Measurements from ENCODE around the gene TGFBR2.

Gene TGFBR2

DNA sequence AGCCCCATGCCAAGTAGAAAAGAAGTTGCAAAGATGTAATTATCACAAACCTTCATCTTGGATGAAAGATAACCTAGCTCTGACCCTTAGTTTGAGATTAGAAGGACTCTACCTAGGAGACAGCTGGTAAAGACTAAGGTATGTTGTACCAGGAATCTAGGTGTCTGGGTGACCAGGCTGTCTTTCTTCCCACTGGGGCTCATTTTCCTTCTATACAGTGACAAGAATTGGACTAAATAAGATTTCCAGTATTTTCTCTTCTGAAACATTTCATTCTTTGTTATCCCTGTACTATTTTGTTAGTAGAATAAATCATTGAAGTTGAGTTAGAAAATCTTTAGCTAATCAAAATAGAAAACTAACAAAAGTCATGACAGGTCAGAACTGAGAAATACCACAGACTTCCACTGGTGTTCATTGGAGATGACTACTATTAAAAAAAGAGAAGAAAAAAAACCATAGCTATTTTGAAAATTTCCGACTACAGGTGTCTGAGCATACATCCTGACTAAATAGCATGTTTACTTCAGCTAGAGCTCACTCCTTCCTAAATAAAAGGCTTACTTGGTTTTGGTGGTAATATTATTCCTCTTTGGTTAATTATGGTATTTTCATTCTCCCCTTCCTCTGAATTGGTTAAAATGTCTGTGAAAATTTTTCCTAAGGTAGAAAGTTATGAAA, 10.1 kb downstream of the TGFBR2 start:
- TF ChIP-seq, protein P1, sequence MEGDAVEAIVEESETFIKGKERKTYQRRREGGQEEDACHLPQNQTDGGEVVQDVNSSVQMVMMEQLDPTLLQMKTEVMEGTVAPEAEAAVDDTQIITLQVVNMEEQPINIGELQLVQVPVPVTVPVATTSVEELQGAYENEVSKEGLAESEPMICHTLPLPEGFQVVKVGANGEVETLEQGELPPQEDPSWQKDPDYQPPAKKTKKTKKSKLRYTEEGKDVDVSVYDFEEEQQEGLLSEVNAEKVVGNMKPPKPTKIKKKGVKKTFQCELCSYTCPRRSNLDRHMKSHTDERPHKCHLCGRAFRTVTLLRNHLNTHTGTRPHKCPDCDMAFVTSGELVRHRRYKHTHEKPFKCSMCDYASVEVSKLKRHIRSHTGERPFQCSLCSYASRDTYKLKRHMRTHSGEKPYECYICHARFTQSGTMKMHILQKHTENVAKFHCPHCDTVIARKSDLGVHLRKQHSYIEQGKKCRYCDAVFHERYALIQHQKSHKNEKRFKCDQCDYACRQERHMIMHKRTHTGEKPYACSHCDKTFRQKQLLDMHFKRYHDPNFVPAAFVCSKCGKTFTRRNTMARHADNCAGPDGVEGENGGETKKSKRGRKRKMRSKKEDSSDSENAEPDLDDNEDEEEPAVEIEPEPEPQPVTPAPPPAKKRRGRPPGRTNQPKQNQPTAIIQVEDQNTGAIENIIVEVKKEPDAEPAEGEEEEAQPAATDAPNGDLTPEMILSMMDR (IDR thresholded peaks at IDR 0.05) = no peak
- Histone ChIP-seq H3K36me3 (peaks cover 21% of the 10 kb centered on the region), H3K4me1 (ENCODE audit: control insufficient read depth in 1 of 2, insufficient read depth in 1 of 2, low read depth in 1 of 2, low read length in 1 of 2) (peaks cover 79 to 96% of the 10 kb centered on the region in 2 experiments), H3K4me3 (ENCODE audit: low read depth in 1 of 2, low read length in 1 of 2) (peak overlapping the region in 1 of 2 experiments; percentile 8), H3K27me3 (no peaks in the 10 kb centered on the region), H3K9me3 (no peaks in the 10 kb centered on the region), H3K27ac (peak overlapping the region; percentile 63)

DNA sequence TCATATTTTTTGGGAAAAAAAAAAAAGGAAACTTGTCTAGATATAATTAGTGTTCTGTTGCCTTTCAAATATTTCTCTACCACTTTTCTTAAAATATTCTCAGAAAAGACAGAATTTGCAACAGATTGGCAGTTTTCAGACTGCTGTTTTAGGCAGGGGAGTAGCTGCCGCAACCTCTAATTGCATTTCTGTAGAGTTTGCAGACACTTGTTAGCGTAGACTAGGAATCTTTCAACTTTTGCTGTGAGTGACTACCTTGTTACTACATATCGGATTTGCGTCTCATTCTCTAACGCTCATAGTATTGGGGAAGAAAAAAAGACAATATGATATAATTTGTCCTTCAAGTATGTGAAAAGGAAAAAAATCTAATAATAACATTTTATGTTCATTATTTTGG, 10.7 kb downstream of the TGFBR2 start:
- Histone ChIP-seq H3K27me3 (no peaks in the 10 kb centered on the region), H3K9me3 (no peaks in the 10 kb centered on the region), H3K36me3 (peaks cover 26% of the 10 kb centered on the region), H3K27ac (peak overlapping the region; percentile 63), H3K4me3 (ENCODE audit: low read depth in 1 of 2, low read length in 1 of 2) (no peak overlapping the region), H3K4me1 (ENCODE audit: control insufficient read depth in 1 of 2, insufficient read depth in 1 of 2, low read depth in 1 of 2, low read length in 1 of 2) (peaks cover 74 to 96% of the 10 kb centered on the region in 2 experiments)
- TF ChIP-seq, protein P1 (IDR thresholded peaks at IDR 0.05) = no peak

DNA sequence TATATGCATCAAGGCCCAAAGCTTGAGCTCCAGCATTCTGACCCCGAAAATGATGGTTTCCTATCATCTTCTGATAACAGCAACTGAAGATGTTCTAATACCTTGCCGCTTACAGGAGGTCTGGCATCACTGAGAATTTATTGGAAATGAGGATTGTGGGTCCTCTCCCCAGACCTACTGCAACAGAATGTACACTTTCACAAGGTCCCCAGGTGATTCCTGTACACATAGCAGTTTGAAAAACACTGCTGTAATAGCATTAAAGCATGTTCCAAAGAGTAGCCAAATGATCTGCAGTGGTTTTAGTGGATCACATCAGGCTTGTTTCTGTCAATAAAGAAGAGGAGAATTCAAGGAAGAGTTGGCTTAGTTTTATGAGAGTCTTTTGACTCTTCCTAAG, 11.3 kb downstream of the TGFBR2 start:
- TF ChIP-seq, protein P1 (IDR thresholded peaks at IDR 0.05) = no peak
- peak overlapping the region; percentile 63 for H3K27ac ChIP-seq
- H3K36me3 ChIP-seq = peaks cover 26% of the 10 kb centered on the region
- peaks cover 68 to 91% of the 10 kb centered on the region in 2 experiments for H3K4me1 ChIP-seq (ENCODE audit: control insufficient read depth in 1 of 2, insufficient read depth in 1 of 2, low read depth in 1 of 2, low read length in 1 of 2)
- no peaks in the 10 kb centered on the region for H3K27me3 ChIP-seq
- H3K9me3 ChIP-seq = no peaks in the 10 kb centered on the region
- no peak overlapping the region for H3K4me3 ChIP-seq (ENCODE audit: low read depth in 1 of 2, low read length in 1 of 2)

DNA sequence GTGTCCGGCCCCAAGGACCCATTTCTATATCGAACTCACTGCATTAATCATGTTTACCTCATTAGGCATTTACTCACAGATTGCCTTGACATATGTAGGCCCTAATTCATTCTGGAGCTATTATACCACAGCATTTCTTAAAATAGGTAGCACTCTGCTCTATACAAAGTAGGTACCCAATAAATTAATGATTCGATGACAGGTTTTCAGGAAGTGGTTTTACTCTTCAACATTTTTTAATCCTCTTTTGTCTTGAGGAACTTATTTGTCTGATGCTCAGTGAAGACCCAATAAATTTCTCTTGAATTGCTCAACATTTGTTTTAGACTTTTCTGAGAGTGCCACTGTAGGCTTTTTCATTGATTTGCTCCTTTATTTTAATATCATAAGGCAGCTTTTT, 12.1 kb downstream of the TGFBR2 start:
- no peak overlapping the region for H3K4me3 ChIP-seq (ENCODE audit: low read depth in 1 of 2, low read length in 1 of 2)
- peak overlapping the region; percentile 63 for H3K27ac ChIP-seq
- peaks cover 31% of the 10 kb centered on the region for H3K36me3 ChIP-seq
- TF ChIP-seq, protein P1 (IDR thresholded peaks at IDR 0.05) = no peak
- peaks cover 62 to 82% of the 10 kb centered on the region in 2 experiments for H3K4me1 ChIP-seq (ENCODE audit: control insufficient read depth in 1 of 2, insufficient read depth in 1 of 2, low read depth in 1 of 2, low read length in 1 of 2)
- H3K9me3 ChIP-seq = no peaks in the 10 kb centered on the region
- H3K27me3 ChIP-seq = no peaks in the 10 kb centered on the region

DNA sequence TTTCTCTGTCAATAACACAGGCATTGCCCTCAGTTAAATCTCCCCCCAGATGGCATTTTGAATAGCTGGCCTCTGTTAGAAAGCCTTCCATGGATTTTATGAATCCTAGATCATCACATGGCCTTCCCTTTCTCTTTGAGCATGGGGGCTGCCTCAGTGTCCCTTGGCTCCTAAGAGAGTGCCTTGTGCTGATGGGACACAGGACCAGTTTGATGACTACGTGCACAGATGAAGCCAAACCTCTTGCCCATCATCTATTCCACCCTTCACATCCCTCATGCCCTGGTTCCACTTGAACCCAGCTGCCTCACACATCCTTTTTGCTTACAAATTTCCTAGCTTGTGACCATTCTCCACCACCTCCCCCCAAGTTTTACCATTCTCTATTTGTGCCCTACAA, 12.9 kb downstream of the TGFBR2 start:
- H3K27ac ChIP-seq = no peak overlapping the region
- peaks cover 55 to 74% of the 10 kb centered on the region in 2 experiments for H3K4me1 ChIP-seq (ENCODE audit: control insufficient read depth in 1 of 2, insufficient read depth in 1 of 2, low read depth in 1 of 2, low read length in 1 of 2)
- H3K36me3 ChIP-seq = peaks cover 39% of the 10 kb centered on the region
- H3K27me3 ChIP-seq = no peaks in the 10 kb centered on the region
- H3K4me3 ChIP-seq (ENCODE audit: low read depth in 1 of 2, low read length in 1 of 2) = no peak overlapping the region
- TF ChIP-seq, protein P1 (IDR thresholded peaks at IDR 0.05) = no peak
- H3K9me3 ChIP-seq = no peaks in the 10 kb centered on the region
